H9 (cell line): Measurements from ENCODE around the gene SLC8B1. TPM values are rescaled to one million over a fixed set of nuclear protein-coding genes. Genes with fewer than 3 reads are reported as not detected.

Source experiments
- DNase-seq: peaks from one replicate; pipeline ENCODE4 v3.0.0-alpha.2; 2017
- H2AFZ ChIP-seq: one replicate; pipeline ENCODE4 v1.6.1; 2013; ENCODE audit warnings: mild to moderate bottlenecking, low read length, control low read depth, moderate library complexity
- H2AK5ac ChIP-seq: 2 replicates; pipeline ENCODE4 v1.6.1; 2013; ENCODE audit warnings: low read length, control low read depth, mixed read lengths; ENCODE audit not compliant: insufficient read length
- H2BK120ac ChIP-seq: one replicate; pipeline ENCODE4 v1.6.1; 2013; ENCODE audit warnings: low read depth, mild to moderate bottlenecking, low read length, control low read depth, inconsistent platforms; ENCODE audit not compliant: poor library complexity, severe bottlenecking
- H2BK12ac ChIP-seq: 2 replicates; pipeline ENCODE4 v1.6.1; 2013; ENCODE audit warnings: low read length, control low read depth, mixed read lengths, low read depth; ENCODE audit not compliant: insufficient read length
- H2BK15ac ChIP-seq: 2 replicates; pipeline ENCODE4 v1.6.1; 2013; ENCODE audit warnings: low read depth, low read length, control low read depth
- H2BK20ac ChIP-seq: one replicate; pipeline ENCODE4 v1.6.1; 2013; ENCODE audit warnings: low read depth, mild to moderate bottlenecking, low read length, control low read depth, inconsistent platforms; ENCODE audit not compliant: poor library complexity, severe bottlenecking
- H2BK5ac ChIP-seq: 2 replicates; pipeline ENCODE4 v1.6.1; 2013; ENCODE audit warnings: low read length, control low read depth, mixed read lengths; ENCODE audit not compliant: insufficient read length
- H3K14ac ChIP-seq: 2 replicates; pipeline ENCODE4 v1.6.1; 2013; ENCODE audit warnings: low read length, control low read depth; ENCODE audit not compliant: insufficient read depth
- H3K18ac ChIP-seq: 2 replicates; pipeline ENCODE4 v1.6.1; 2013; ENCODE audit warnings: low read depth, mild to moderate bottlenecking, mixed read lengths, low read length, control low read depth; ENCODE audit not compliant: insufficient read length
- H3K23ac ChIP-seq: 2 replicates; pipeline ENCODE4 v1.6.1; 2013; ENCODE audit warnings: low read length, control low read depth, mixed read lengths, low read depth; ENCODE audit not compliant: insufficient read length
- H3K23me2 ChIP-seq: 2 replicates; pipeline ENCODE4 v1.6.1; 2013; ENCODE audit warnings: low read depth, mild to moderate bottlenecking, mixed read lengths, low read length, control low read depth; ENCODE audit not compliant: insufficient read length, poor library complexity, severe bottlenecking
- H3K27ac ChIP-seq: 2 replicates; pipeline ENCODE4 v1.5.1; 2013; ENCODE audit warnings: low read length, control low read depth, mixed read lengths, low read depth; ENCODE audit not compliant: insufficient read length
- H3K27me3 ChIP-seq: 2 replicates; pipeline ENCODE4 v1.6.1; 2013; ENCODE audit warnings: low read length, control low read depth, inconsistent platforms; ENCODE audit not compliant: insufficient read depth
- H3K4ac ChIP-seq: 2 replicates; pipeline ENCODE4 v1.6.1; 2013; ENCODE audit warnings: low read depth, mild to moderate bottlenecking, control low read depth, inconsistent platforms, low read length, moderate library complexity
- H3K4me1 ChIP-seq: 2 replicates; pipeline ENCODE4 v1.6.1; 2013; ENCODE audit warnings: low read length, control low read depth, inconsistent platforms; ENCODE audit not compliant: insufficient read depth
- H3K4me2 ChIP-seq: 2 replicates; pipeline ENCODE4 v1.6.1; 2013; ENCODE audit warnings: low read length, control low read depth, mixed read lengths; ENCODE audit not compliant: insufficient read length, insufficient read depth
- H3K56ac ChIP-seq: 2 replicates; pipeline ENCODE4 v1.6.1; 2013; ENCODE audit warnings: low read depth, mild to moderate bottlenecking, mixed read lengths, low read length, control low read depth; ENCODE audit not compliant: insufficient read length
- H3K79me1 ChIP-seq: 2 replicates; pipeline ENCODE4 v1.6.1; 2013; ENCODE audit warnings: low read depth, mild to moderate bottlenecking, moderate library complexity, low read length, control low read depth, inconsistent platforms; ENCODE audit not compliant: insufficient read depth, poor library complexity, severe bottlenecking
- H3K79me2 ChIP-seq: 2 replicates; pipeline ENCODE4 v1.6.1; 2013; ENCODE audit warnings: low read length, control low read depth, inconsistent platforms; ENCODE audit not compliant: insufficient read depth
- H3K9ac ChIP-seq: 2 replicates; pipeline ENCODE4 v1.6.1; 2013; ENCODE audit warnings: low read length, control low read depth, mixed read lengths; ENCODE audit not compliant: insufficient read length; ENCODE audit errors: extremely low read depth
- H3K9me3 ChIP-seq: one replicate; pipeline ENCODE4 v1.6.1; 2013; ENCODE audit warnings: low read depth, low read length, inconsistent platforms; ENCODE audit not compliant: control insufficient read depth
- H3T11ph ChIP-seq: one replicate; pipeline ENCODE4 v1.6.1; 2013; ENCODE audit warnings: mild to moderate bottlenecking, low read length, control low read depth, inconsistent platforms
- H4K20me1 ChIP-seq: one replicate; pipeline ENCODE4 v1.6.1; 2013; ENCODE audit not compliant: control insufficient read depth, insufficient read length, insufficient read depth
- H4K5ac ChIP-seq: 2 replicates; pipeline ENCODE4 v1.6.1; 2013; ENCODE audit warnings: low read depth, mild to moderate bottlenecking, mixed read lengths, low read length, control low read depth; ENCODE audit not compliant: insufficient read length
- H4K8ac ChIP-seq: replicated peaks from 2 replicates; pipeline ENCODE4 v1.6.1; 2013; ENCODE audit warnings: low read length, control low read depth, mixed read lengths, low read depth; ENCODE audit not compliant: insufficient read length
- H4K91ac ChIP-seq: 2 replicates; pipeline ENCODE4 v1.6.1; 2013; ENCODE audit warnings: low read depth, mild to moderate bottlenecking, moderate library complexity, mixed read lengths, low read length, control low read depth; ENCODE audit not compliant: insufficient read length
- H3K27ac Mint-ChIP-seq, 3 experiments: 2 replicates in 2 of 3; 3 replicates in 1 of 3; pipeline ENCODE4 v1.8.0; 2020 to 2021; ENCODE audit warnings: mixed read lengths in 3 of 3, mild to moderate bottlenecking in 1 of 3, moderate library complexity in 1 of 3
- H3K27me3 Mint-ChIP-seq: 2 replicates; pipeline ENCODE4 v1.8.0; 2021; ENCODE audit warnings: low read depth, mild to moderate bottlenecking, moderate library complexity, mixed read lengths
- H3K36me3 Mint-ChIP-seq, 3 experiments: 2 replicates in 2 of 3; 3 replicates in 1 of 3; pipeline ENCODE4 v1.8.0; 2020 to 2021; ENCODE audit warnings: low read depth in 3 of 3, mixed read lengths in 3 of 3; ENCODE audit not compliant: insufficient read depth in 1 of 3
- H3K4me1 Mint-ChIP-seq, 2 experiments: 2 replicates each; pipeline ENCODE4 v1.8.0; 2020; ENCODE audit warnings: mixed read lengths in 2 of 2
- H3K4me3 Mint-ChIP-seq, 2 experiments: 2 replicates in 1 of 2; 3 replicates in 1 of 2; pipeline ENCODE4 v1.8.0; 2020 to 2021; ENCODE audit warnings: mild to moderate bottlenecking in 2 of 2, mixed read lengths in 2 of 2, moderate library complexity in 1 of 2
- H3K9me3 Mint-ChIP-seq, 2 experiments: 2 replicates in 1 of 2; 3 replicates in 1 of 2; pipeline ENCODE4 v1.8.0; 2020; ENCODE audit warnings: mild to moderate bottlenecking in 2 of 2, mixed read lengths in 2 of 2, moderate library complexity in 1 of 2
- WGBS: extraction: QIAGEN DNeasy Blood & Tissue Kit; methylation state at CpG from one replicate; pipeline ENCODE4 v1.1.7; 2013; ENCODE audit warnings: missing lambda C conversion rate, low lambda C conversion rate, mixed read lengths; ENCODE audit not compliant: insufficient read length; ENCODE audit errors: extremely low coverage; 5-methylcytosine and 5-hydroxymethylcytosine counted together
- total RNA-seq: library from RNA; stranded (reverse); gene quantifications from 2 replicates; pipeline ENCODE4 v1.2.1, GENCODE V29; 2021
- TF ChIP-seq, protein P1 (sequence below): fragments of 200-600 bp; sonication (generic); conservative IDR thresholded peaks from 3 replicates; pipeline ENCODE4 v1.8.0; 2021; ENCODE audit warnings: antibody characterized with exemption, mild to moderate bottlenecking

The SLC8B1 gene
- total RNA-seq, 1 experiment from 2014 or later, result 10.4 TPM

DNA sequence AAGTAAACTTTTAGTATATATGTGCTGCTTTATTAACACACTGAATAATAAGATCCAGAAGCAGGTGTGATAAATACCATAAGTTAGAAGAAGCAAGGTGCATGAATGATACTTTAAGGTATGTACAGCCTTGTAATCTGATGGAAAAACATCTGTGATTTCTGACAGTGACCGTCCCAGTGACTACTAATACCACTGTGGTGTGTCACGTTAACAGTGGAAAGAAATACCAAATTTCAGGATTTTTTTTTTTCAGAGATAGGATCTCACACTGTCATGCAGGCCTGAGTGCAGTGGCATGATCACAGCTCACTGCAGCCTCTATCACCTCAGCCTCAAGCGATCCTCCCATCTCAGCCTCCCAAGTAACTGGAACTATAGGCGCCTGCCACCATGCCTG, 47.3 kb upstream of the SLC8B1 start:
- peaks cover 6 to 34% (median 34%) of the 10 kb centered on the region in 3 experiments; a peak in 6 of 7 replicates for H3K36me3 Mint-ChIP-seq
- H2BK5ac ChIP-seq, result no peak overlapping the region
- H3K79me1 ChIP-seq, result no peaks in the 10 kb centered on the region
- no peak overlapping the region for H3K18ac ChIP-seq
- no peaks in the 10 kb centered on the region for H3K79me2 ChIP-seq
- H3K9ac ChIP-seq, result no peak overlapping the region
- no peaks in the 10 kb centered on the region; the same call in 1 of the 2 replicates for H3K27me3 Mint-ChIP-seq
- no peaks in the 10 kb centered on the region for H3K4me1 ChIP-seq
- H2BK15ac ChIP-seq, result no peak overlapping the region
- H3T11ph ChIP-seq, result no peak overlapping the region
- H3K4me2 ChIP-seq, result no peak overlapping the region
- no peak overlapping the region for H2BK20ac ChIP-seq
- no peak overlapping the region for H2AFZ ChIP-seq
- H3K27ac Mint-ChIP-seq, result no peak overlapping the region
- no peak overlapping the region for H4K91ac ChIP-seq
- no peaks in the 10 kb centered on the region for H4K20me1 ChIP-seq
- H4K5ac ChIP-seq, result no peak overlapping the region
- H4K8ac ChIP-seq, result no peak overlapping the region
- H3K4me1 Mint-ChIP-seq, result peaks cover 0 to 3% of the 10 kb centered on the region in 2 experiments; a peak in 2 of 4 replicates
- H3K9me3 ChIP-seq, result no peaks in the 10 kb centered on the region
- TF ChIP-seq, protein P1, sequence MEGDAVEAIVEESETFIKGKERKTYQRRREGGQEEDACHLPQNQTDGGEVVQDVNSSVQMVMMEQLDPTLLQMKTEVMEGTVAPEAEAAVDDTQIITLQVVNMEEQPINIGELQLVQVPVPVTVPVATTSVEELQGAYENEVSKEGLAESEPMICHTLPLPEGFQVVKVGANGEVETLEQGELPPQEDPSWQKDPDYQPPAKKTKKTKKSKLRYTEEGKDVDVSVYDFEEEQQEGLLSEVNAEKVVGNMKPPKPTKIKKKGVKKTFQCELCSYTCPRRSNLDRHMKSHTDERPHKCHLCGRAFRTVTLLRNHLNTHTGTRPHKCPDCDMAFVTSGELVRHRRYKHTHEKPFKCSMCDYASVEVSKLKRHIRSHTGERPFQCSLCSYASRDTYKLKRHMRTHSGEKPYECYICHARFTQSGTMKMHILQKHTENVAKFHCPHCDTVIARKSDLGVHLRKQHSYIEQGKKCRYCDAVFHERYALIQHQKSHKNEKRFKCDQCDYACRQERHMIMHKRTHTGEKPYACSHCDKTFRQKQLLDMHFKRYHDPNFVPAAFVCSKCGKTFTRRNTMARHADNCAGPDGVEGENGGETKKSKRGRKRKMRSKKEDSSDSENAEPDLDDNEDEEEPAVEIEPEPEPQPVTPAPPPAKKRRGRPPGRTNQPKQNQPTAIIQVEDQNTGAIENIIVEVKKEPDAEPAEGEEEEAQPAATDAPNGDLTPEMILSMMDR, result no peak
- H2AK5ac ChIP-seq, result no peak overlapping the region
- H3K56ac ChIP-seq, result no peak overlapping the region
- H3K27me3 ChIP-seq, result no peaks in the 10 kb centered on the region
- no peak overlapping the region for H3K27ac ChIP-seq
- no peak overlapping the region for H3K14ac ChIP-seq
- H3K9me3 Mint-ChIP-seq, result no peaks in the 10 kb centered on the region
- no CpG with 5 or more reads among the region's 4 CpGs for WGBS
- H3K23me2 ChIP-seq, result no peaks in the 10 kb centered on the region
- no peak overlapping the region for H3K4ac ChIP-seq
- H3K4me3 Mint-ChIP-seq, result no peak overlapping the region
- no peak overlapping the region for H2BK120ac ChIP-seq
- H3K23ac ChIP-seq, result no peak overlapping the region
- no peak for DNase-seq
- H2BK12ac ChIP-seq, result no peak overlapping the region
